ENCODE measurements around the gene KCNIP4. TPM values are rescaled to one million over a fixed set of nuclear protein-coding genes. Genes with fewer than 3 reads are reported as not detected.

Gene KCNIP4
- total and polyA plus RNA-seq, 12 donors, result 0.15 TPM; not detected in 11

DNA sequence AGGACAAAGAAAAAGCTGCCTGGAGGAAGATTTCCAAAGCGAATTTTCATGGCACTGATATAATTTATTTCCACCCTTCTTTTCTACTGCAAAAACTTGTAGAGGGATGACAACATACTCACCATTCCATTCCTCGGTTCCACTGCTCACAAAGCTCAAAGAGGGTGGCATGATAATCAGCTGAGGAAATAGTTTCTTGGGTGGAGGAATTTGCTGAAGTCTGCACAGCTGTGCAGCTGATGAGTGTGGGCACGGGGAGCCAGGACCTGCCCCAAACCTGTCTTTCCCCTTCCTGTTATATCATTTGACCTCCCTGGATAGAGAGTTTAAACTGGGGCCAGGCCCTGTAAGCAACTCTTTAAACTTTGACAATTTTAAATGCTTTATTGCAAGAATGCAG is 1087.7 kb downstream of the KCNIP4 start:
- H3K9me3 ChIP-seq, result peaks cover 0 to 6% (median 0%) of the 10 kb centered on the region in 11 donors
- no peaks in the 10 kb centered on the region for H3K27me3 ChIP-seq
- no peak for DNase-seq
- no peaks in the 10 kb centered on the region for H3K36me3 ChIP-seq
- no peaks in the 10 kb centered on the region for H3K4me1 ChIP-seq
- intact Hi-C loops (cut with DNase I), result no loop called here
- TF ChIP-seq CTCF (IDR thresholded peaks at IDR 0.05), result no peak
- no peak for ATAC-seq
- no peak overlapping the region for H3K4me3 ChIP-seq
- H3K27ac ChIP-seq, result no peak overlapping the region
- WGBS, 2 donors, result 46 to 53% methylated on average over 3 of the region's 3 CpGs

DNA sequence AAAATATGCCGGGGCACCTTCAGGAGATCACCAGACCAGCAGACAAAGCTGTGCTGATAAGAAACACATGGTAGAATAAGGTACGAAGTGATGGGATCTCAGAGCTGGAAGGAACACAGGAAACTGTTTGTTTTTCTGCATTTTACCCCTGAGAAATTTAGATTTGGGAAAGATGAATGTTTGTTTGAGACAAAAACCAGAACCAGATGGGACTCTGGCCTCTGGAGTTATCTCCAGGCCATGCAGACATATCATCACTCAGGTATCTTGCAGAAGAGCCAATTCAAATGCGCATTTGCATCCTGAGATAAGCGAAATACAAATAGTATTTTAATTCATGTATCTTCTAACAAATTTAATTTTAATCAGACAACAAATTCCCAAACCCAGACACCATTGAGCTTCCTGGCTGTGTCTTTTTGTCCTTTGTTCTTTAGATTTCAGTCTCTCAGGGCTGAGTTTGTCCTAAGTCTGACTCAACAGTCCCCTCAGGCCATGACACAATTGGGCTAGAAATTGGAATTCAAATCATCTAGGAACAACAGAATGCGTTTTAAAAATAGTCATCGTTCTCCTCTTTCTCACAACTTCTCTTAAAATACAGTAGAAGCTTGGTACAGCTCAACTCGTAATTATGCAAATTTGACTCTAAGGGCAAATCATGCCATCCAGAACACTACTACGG is 1089.3 kb downstream of the KCNIP4 start:
- no peaks in the 10 kb centered on the region for H3K4me1 ChIP-seq
- no peak overlapping the region for H3K27ac ChIP-seq
- H3K36me3 ChIP-seq, result no peaks in the 10 kb centered on the region
- WGBS, 2 donors, result 72 to 77% methylated on average over 8 of the region's 8 CpGs
- intact Hi-C loops (cut with DNase I), result no loop called here
- no peak overlapping the region for H3K4me3 ChIP-seq
- DNase-seq (no peak), ATAC-seq (no peak)
- TF ChIP-seq CTCF (IDR thresholded peaks at IDR 0.05), result no peak
- H3K27me3 ChIP-seq, result no peaks in the 10 kb centered on the region
- peaks cover 0 to 6% (median 0%) of the 10 kb centered on the region in 11 donors for H3K9me3 ChIP-seq

DNA sequence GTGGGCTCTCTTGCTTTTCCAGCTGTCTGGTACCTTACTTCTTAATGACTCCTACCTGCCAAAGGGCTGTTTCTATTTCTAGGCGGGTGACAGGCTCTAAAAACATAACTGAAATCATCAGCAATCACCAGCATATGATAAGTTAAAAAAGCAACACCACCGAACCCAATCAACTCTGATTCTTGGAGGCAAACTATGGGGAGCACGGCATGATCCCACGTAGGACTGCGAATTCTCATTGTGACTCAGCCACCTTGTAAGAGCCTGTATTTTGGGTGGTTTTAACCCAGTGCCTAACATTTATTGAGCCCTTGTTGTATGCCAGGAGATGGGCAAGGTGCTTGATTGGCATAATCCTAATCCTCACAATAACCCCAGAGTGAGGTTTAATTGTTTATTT is 1091.5 kb downstream of the KCNIP4 start:
- H3K27me3 ChIP-seq, result no peaks in the 10 kb centered on the region
- no peak overlapping the region for H3K4me3 ChIP-seq
- no peak for DNase-seq
- ATAC-seq, result no peak
- H3K27ac ChIP-seq, result no peak overlapping the region
- intact Hi-C loops (cut with DNase I), result no loop called here
- no peaks in the 10 kb centered on the region for H3K36me3 ChIP-seq
- H3K4me1 ChIP-seq, result no peaks in the 10 kb centered on the region
- peaks cover 0 to 11% (median 0%) of the 10 kb centered on the region in 11 donors for H3K9me3 ChIP-seq
- no peak for TF ChIP-seq CTCF (IDR thresholded peaks at IDR 0.05)
- WGBS, 2 donors, result 77 to 79% methylated on average over 5 of the region's 5 CpGs

GRCh38 chr4:20847124-20847747 is 1101.3 kb downstream of the KCNIP4 start:
- no peaks in the 10 kb centered on the region for H3K36me3 ChIP-seq
- WGBS, 2 donors, result 30 to 69% methylated on average over 2 of the region's 2 CpGs
- H3K27ac ChIP-seq, result no peak overlapping the region
- intact Hi-C loops (cut with DNase I), result no loop called here
- no peak for TF ChIP-seq CTCF (IDR thresholded peaks at IDR 0.05)
- H3K27me3 ChIP-seq, result no peaks in the 10 kb centered on the region
- DNase-seq (no peak), ATAC-seq (no peak)
- no peaks in the 10 kb centered on the region for H3K4me1 ChIP-seq
- no peak overlapping the region for H3K4me3 ChIP-seq
- peaks cover 0 to 14% (median 0%) of the 10 kb centered on the region in 11 donors for H3K9me3 ChIP-seq

All from heart right ventricle (tissue), 16 donors.